Bronchus fibroblast of lung (primary cell): Measurements from ENCODE around the gene GPR101. TPM values are rescaled to one million over a fixed set of nuclear protein-coding genes. Genes with fewer than 3 reads are reported as not detected.

Experiments used
- total RNA-seq: library from RNA; depleted of rRNA; stranded (reverse); fragments of >200 nt; gene quantifications from 2 replicates; pipeline ENCODE4 v1.2.3, GENCODE V29; 2015

Gene GPR101
- total RNA-seq, result not detected in 2 replicates

GRCh38 chrX:137033774-137034507 is at the start of gene GPR101:
GPR101 (minus strand) TSS chrX:137033995; CDS start chrX:137031674, 2,321 bp downstream.

Other genes with a start within 250 kb of the GPR101 start
- 298 and 334 TPM in 2 replicates for gene RBMX, start 153.3 kb downstream of the GPR101 start, total RNA-seq